Measurements from ENCODE around the gene TBC1D30.

Gene TBC1D30

DNA sequence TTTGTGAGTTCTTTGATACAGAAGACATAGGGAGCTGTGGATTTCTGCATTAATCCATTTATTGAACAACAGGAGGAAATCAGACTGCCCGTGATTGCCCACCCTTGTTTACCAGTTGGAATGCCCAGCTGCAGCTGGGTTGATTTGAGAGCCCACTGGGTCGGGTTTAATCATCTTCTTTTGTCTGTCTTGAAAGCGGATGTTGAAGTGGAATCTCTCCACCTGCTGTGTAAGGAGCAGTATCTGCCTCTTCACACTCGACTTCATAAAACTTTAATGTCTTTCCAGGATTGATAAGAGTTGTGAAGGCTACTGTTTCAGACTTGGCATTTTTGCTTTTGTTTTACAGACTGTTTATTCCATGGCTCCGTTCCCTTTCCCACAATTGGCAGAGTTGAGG lies 39.9 kb downstream of the TBC1D30 start:
- H3K4me3 ChIP-seq (ENCODE audit: low read depth, low read length), result no peak overlapping the region
- TF ChIP-seq, protein P1, sequence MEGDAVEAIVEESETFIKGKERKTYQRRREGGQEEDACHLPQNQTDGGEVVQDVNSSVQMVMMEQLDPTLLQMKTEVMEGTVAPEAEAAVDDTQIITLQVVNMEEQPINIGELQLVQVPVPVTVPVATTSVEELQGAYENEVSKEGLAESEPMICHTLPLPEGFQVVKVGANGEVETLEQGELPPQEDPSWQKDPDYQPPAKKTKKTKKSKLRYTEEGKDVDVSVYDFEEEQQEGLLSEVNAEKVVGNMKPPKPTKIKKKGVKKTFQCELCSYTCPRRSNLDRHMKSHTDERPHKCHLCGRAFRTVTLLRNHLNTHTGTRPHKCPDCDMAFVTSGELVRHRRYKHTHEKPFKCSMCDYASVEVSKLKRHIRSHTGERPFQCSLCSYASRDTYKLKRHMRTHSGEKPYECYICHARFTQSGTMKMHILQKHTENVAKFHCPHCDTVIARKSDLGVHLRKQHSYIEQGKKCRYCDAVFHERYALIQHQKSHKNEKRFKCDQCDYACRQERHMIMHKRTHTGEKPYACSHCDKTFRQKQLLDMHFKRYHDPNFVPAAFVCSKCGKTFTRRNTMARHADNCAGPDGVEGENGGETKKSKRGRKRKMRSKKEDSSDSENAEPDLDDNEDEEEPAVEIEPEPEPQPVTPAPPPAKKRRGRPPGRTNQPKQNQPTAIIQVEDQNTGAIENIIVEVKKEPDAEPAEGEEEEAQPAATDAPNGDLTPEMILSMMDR (IDR thresholded peaks at IDR 0.05; ENCODE audit: borderline replicate concordance, insufficient read depth, low read depth, low read length), result no peak

DNA sequence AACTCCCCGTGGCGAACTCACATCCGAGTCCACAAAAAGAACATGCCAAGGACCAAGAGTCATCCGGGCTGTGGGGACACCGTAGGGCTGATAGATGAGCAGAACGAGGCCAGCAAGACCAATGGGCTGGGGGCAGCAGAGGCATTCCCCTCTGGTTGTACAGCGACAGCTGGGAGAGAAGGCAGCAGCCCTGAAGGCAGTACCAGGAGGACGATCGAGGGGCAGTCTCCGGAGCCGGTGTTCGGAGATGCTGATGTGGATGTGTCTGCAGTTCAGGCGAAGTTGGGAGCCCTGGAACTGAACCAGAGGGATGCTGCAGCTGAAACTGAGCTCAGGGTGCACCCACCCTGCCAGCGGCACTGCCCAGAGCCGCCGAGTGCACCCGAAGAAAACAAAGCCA lies 50.7 kb downstream of the TBC1D30 start:
- TF ChIP-seq, protein P1 (IDR thresholded peaks at IDR 0.05; ENCODE audit: borderline replicate concordance, insufficient read depth, low read depth, low read length), result no peak

DNA sequence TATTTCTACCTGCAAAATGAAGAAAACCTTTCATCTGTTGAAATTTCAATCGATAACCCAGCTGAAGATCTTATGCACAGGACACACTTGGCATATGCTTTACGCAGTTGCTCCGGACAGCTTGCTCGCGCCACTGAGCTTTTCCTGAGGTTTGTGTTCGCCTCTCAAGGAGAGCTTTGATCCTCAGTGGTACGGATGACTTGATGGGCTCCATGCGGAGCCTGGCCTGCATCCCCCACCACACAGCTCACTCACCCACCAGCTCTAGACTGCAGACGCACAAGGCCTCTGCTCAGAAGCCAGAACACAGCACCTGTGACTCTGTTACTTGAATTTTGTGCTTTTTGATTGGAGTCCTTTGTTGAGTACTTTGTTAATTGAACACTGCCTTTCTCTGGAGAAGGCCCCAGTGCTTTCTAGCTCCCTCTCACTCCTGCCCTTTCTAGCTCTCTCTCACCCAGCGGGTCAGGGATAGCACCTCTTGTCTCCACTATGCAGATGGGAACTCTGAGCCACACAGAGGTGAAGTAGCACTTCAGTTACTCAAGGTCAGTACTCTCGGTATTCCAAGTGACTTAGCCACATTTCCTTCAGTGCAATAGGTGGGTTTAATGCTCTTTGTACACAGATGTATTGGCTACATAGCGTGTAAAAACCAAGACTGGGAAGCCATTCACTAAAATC lies 52.1 kb downstream of the TBC1D30 start:
- no peak overlapping the region for H3K4me3 ChIP-seq (ENCODE audit: low read depth, low read length)
- TF ChIP-seq, protein P1 (IDR thresholded peaks at IDR 0.05; ENCODE audit: borderline replicate concordance, insufficient read depth, low read depth, low read length), result no peak

More for the DNA sequence above, 50.7 kb downstream of the TBC1D30 start:
- no peak overlapping the region for H3K4me3 ChIP-seq (ENCODE audit: low read depth, low read length)

GRCh38 chr12:64877363-64878004 lies 53.0 kb downstream of the TBC1D30 start:
- no peak overlapping the region for H3K4me3 ChIP-seq (ENCODE audit: low read depth, low read length)
- TF ChIP-seq, protein P1 (IDR thresholded peaks at IDR 0.05; ENCODE audit: borderline replicate concordance, insufficient read depth, low read depth, low read length), result no peak

DNA sequence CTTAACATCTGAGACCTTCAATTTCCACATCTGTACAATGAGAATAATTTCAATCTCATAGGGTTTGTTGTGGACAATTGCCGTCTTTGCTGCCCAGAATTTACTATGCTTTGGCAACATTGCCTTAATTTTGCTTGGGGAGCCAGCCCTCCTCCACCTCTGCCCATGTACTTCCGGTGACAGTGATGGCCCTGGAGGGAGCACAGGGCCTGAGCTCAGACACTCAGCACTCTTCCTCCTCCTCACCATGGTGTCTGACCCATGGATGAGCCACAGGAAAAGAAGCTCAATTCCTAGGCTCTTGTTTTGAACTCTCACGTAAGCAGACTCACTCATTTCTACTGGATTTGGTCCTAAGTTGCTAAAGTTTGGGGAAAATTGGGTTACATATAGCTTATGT lies 58.2 kb downstream of the TBC1D30 start:
- no peak overlapping the region for H3K4me3 ChIP-seq (ENCODE audit: low read depth, low read length)
- TF ChIP-seq, protein P1 (IDR thresholded peaks at IDR 0.05; ENCODE audit: borderline replicate concordance, insufficient read depth, low read depth, low read length), result no peak

- TF ChIP-seq, protein P1 (IDR thresholded peaks at IDR 0.05; ENCODE audit: borderline replicate concordance, insufficient read depth, low read depth, low read length), result no peak
- no peak overlapping the region for H3K4me3 ChIP-seq (ENCODE audit: low read depth, low read length)
These were observed 59.1 kb downstream of the TBC1D30 start for GRCh38 chr12:64883264-64884163.
